GM08714 (cell line): ENCODE measurements around the gene CFAP77.

Source experiments
- H3K4me3 ChIP-seq: fragments of 200-500 bp; sonication (Bioruptor generic); 2 replicates; pipeline ENCODE4 v1.5.1; 2014; ENCODE audit warnings: mild to moderate bottlenecking, low read length, inconsistent platforms
- ZNF274 ChIP-seq: IDR thresholded peaks from 2 replicates; pipeline ENCODE4 v1.6.1; 2012; ENCODE audit warnings: mild to moderate bottlenecking, low read depth, low read length

The CFAP77 gene

GRCh38 chr9:132541870-132542830 lies 132.1 kb downstream of the CFAP77 start:
- H3K4me3 ChIP-seq = no peak overlapping the region
- TF ChIP-seq ZNF274 = no peak

- no peak for TF ChIP-seq ZNF274
- H3K4me3 ChIP-seq = no peak overlapping the region
These were observed 133.2 kb downstream of the CFAP77 start for GRCh38 chr9:132543251-132543650.

- no peak for TF ChIP-seq ZNF274
- no peak overlapping the region for H3K4me3 ChIP-seq
These were observed 133.9 kb downstream of the CFAP77 start for GRCh38 chr9:132543960-132544359.

GRCh38 chr9:132545578-132545977 lies 135.6 kb downstream of the CFAP77 start:
- H3K4me3 ChIP-seq = no peak overlapping the region
- no peak for TF ChIP-seq ZNF274

GRCh38 chr9:132546148-132547051 lies 136.4 kb downstream of the CFAP77 start:
- no peak for TF ChIP-seq ZNF274
- H3K4me3 ChIP-seq = no peak overlapping the region

- TF ChIP-seq ZNF274 = no peak
- H3K4me3 ChIP-seq = no peak overlapping the region
These were observed 137.0 kb downstream of the CFAP77 start for GRCh38 chr9:132547052-132547431.

- H3K4me3 ChIP-seq = no peak overlapping the region
- TF ChIP-seq ZNF274 = no peak
These were observed 137.4 kb downstream of the CFAP77 start for GRCh38 chr9:132547436-132547835.

- TF ChIP-seq ZNF274 = no peak
- no peak overlapping the region for H3K4me3 ChIP-seq
These were observed 138.1 kb downstream of the CFAP77 start for GRCh38 chr9:132547976-132548730.

GRCh38 chr9:132548751-132549640 lies 139.0 kb downstream of the CFAP77 start:
- TF ChIP-seq ZNF274 = no peak
- no peak overlapping the region for H3K4me3 ChIP-seq

GRCh38 chr9:132551556-132551955 lies 141.5 kb downstream of the CFAP77 start:
- no peak overlapping the region for H3K4me3 ChIP-seq
- no peak for TF ChIP-seq ZNF274

- H3K4me3 ChIP-seq = no peak overlapping the region
- no peak for TF ChIP-seq ZNF274
These were observed 142.0 kb downstream of the CFAP77 start for GRCh38 chr9:132552041-132552440.

GRCh38 chr9:132554755-132555154 lies 144.7 kb downstream of the CFAP77 start:
- TF ChIP-seq ZNF274 = no peak
- no peak overlapping the region for H3K4me3 ChIP-seq

- no peak for TF ChIP-seq ZNF274
- no peak overlapping the region for H3K4me3 ChIP-seq
These were observed 145.5 kb downstream of the CFAP77 start for GRCh38 chr9:132555528-132555927.
